H1 (cell line): ENCODE measurements around the gene FRMPD4. TPM values are rescaled to one million over a fixed set of nuclear protein-coding genes. Genes with fewer than 3 reads are reported as not detected.
"Not testable (repeated sequence)": the region's sequence is repeated elsewhere in the genome, so short reads cannot be mapped to it uniquely, and the experiment has no call there.

ENCODE experiments used
- CTCF ChIA-PET: fragments of 300-600 bp; sonication (Branson Sonifier 250); formaldehyde crosslinking; loops from one replicate; lab custom pipeline; 2021; ENCODE audit not compliant: partially characterized antibody; lab: Charles Lee
- POLR2A ChIA-PET: fragments of 300-600 bp; sonication (Branson Sonifier 250); formaldehyde crosslinking; loops from one replicate; lab custom pipeline; 2021; ENCODE audit warnings: inconsistent platforms; ENCODE audit not compliant: partially characterized antibody; lab: Charles Lee
- DNase-seq, 2 experiments: peaks; one replicate each; pipeline versions ENCODE4 v3.0.0 to v3.0.0-alpha.2; 2010 to 2022; ENCODE audit warnings: low spot score in 2 of 2, low read depth in 1 of 2, mixed read lengths in 1 of 2
- FAIRE-seq: peaks from 2 replicates; lab custom pipeline; 2011; peaks lifted over from hg19 to GRCh38; lab: Jason Lieb, UNC
- H2AFZ ChIP-seq: 2 replicates; pipeline ENCODE4 v1.8.1; 2012; ENCODE audit warnings: low read length, inconsistent platforms
- H2AK5ac ChIP-seq: 2 replicates; pipeline ENCODE4 v1.6.1; 2013; ENCODE audit warnings: low read depth, low read length
- H2BK120ac ChIP-seq: replicated peaks from 2 replicates; pipeline ENCODE3; 2013; ENCODE audit warnings: low read depth, low read length, inconsistent platforms
- H2BK12ac ChIP-seq: 2 replicates; pipeline ENCODE4 v1.6.1; 2013; ENCODE audit warnings: low read depth, low read length
- H2BK15ac ChIP-seq: 2 replicates; pipeline ENCODE4 v1.6.1; 2013; ENCODE audit warnings: low read length
- H2BK20ac ChIP-seq: 2 replicates; pipeline ENCODE4 v1.6.1; 2013; ENCODE audit warnings: low read length
- H2BK5ac ChIP-seq: 2 replicates; pipeline ENCODE4 v1.6.1; 2013; ENCODE audit warnings: low read depth, low read length
- H3K14ac ChIP-seq: 2 replicates; pipeline ENCODE4 v1.6.1; 2013; ENCODE audit warnings: inconsistent platforms; ENCODE audit not compliant: insufficient read length
- H3K18ac ChIP-seq: 2 replicates; pipeline ENCODE4 v1.6.1; 2013; ENCODE audit warnings: low read length; ENCODE audit errors: extremely low read depth
- H3K23ac ChIP-seq: 2 replicates; pipeline ENCODE4 v1.6.1; 2013; ENCODE audit warnings: inconsistent platforms; ENCODE audit not compliant: insufficient read length
- H3K23me2 ChIP-seq: 2 replicates; pipeline ENCODE4 v1.6.1; 2013; ENCODE audit warnings: low read depth, low read length
- H3K27ac ChIP-seq: 2 replicates; pipeline ENCODE4 v1.6.1; 2011; ENCODE audit warnings: low read depth, low read length, inconsistent platforms
- H3K27me3 ChIP-seq, 4 experiments: replicated peaks in 1 of 4; 1 replicate in 1 of 4; 2 replicates in 3 of 4; pipeline versions ENCODE4 v1.6.1 to v1.8.1; 2011 to 2013; ENCODE audit warnings: low read length in 3 of 4, mild to moderate bottlenecking in 3 of 4, inconsistent platforms in 2 of 4, mixed read lengths in 2 of 4, moderate library complexity in 1 of 4; ENCODE audit not compliant: control insufficient read depth in 3 of 4, insufficient read depth in 3 of 4; ENCODE audit errors: extremely low read depth in 1 of 4
- H3K36me3 ChIP-seq, 4 experiments: 2 replicates each; pipeline versions ENCODE4 v1.6.1 to v1.8.1; 2011 to 2013; ENCODE audit warnings: mild to moderate bottlenecking in 4 of 4, low read length in 3 of 4, moderate library complexity in 2 of 4, control low read depth in 1 of 4, inconsistent platforms in 1 of 4; ENCODE audit not compliant: insufficient read depth in 4 of 4, control insufficient read depth in 2 of 4
- H3K4ac ChIP-seq: replicated peaks from 2 replicates; pipeline ENCODE3; 2013; ENCODE audit warnings: low read length, low read depth, mixed read lengths, inconsistent platforms; ENCODE audit not compliant: insufficient read length
- H3K4me1 ChIP-seq, 4 experiments: replicated peaks in 1 of 4; 1 replicate in 1 of 4; 2 replicates in 3 of 4; pipeline versions ENCODE4 v1.6.1 to v1.8.1; 2011 to 2013; ENCODE audit warnings: low read length in 3 of 4, inconsistent platforms in 2 of 4, mixed read lengths in 1 of 4; ENCODE audit not compliant: insufficient read depth in 4 of 4, control insufficient read depth in 3 of 4
- H3K4me2 ChIP-seq, 2 experiments: 2 replicates each; pipeline versions ENCODE4 v1.6.1 to v1.8.1; 2011 to 2013; ENCODE audit warnings: low read depth in 2 of 2, low read length in 2 of 2, control low read depth in 1 of 2, inconsistent platforms in 1 of 2, mild to moderate bottlenecking in 1 of 2; ENCODE audit not compliant: insufficient read depth in 1 of 2
- H3K4me3 ChIP-seq, 4 experiments: fragments of 200-600, 300-600 bp in 1 of 4; sonication (generic), shearing (Covaris generic), sonication (Bioruptor Twin) in 1 of 4; 2 replicates each; pipeline versions ENCODE4 v1.5.1 to v1.8.1; 2011 to 2016; ENCODE audit warnings: low read length in 4 of 4, low read depth in 3 of 4, control low read depth in 2 of 4, inconsistent platforms in 2 of 4, mild to moderate bottlenecking in 2 of 4, mixed read lengths in 1 of 4, moderate library complexity in 1 of 4; ENCODE audit not compliant: insufficient read depth in 2 of 4; ENCODE audit errors: extremely low read depth in 1 of 4
- H3K56ac ChIP-seq: replicated peaks from 2 replicates; pipeline ENCODE3; 2013; ENCODE audit warnings: low read depth, mild to moderate bottlenecking, mixed read lengths, low read length, inconsistent platforms; ENCODE audit not compliant: insufficient read length
- H3K79me1 ChIP-seq: 2 replicates; pipeline ENCODE4 v1.6.1; 2013; ENCODE audit warnings: low read depth, low read length, control low read depth
- H3K79me2 ChIP-seq, 2 experiments: 2 replicates each; pipeline versions ENCODE4 v1.6.1 to v1.8.1; 2012 to 2013; ENCODE audit warnings: low read length in 2 of 2, mild to moderate bottlenecking in 2 of 2, inconsistent platforms in 1 of 2; ENCODE audit not compliant: insufficient read depth in 2 of 2, control insufficient read depth in 1 of 2
- H3K9ac ChIP-seq, 4 experiments: replicated peaks in 1 of 4; 1 replicate in 1 of 4; 2 replicates in 3 of 4; pipeline versions ENCODE4 v1.6.1 to v1.8.1; 2011 to 2013; ENCODE audit warnings: low read depth in 3 of 4, low read length in 3 of 4, control low read depth in 2 of 4, mild to moderate bottlenecking in 2 of 4, moderate library complexity in 2 of 4, inconsistent platforms in 1 of 4; ENCODE audit errors: extremely low read depth in 1 of 4
- H3K9me3 ChIP-seq, 2 experiments: 2 replicates each; pipeline versions ENCODE4 v1.6.1 to v1.8.1; 2012 to 2013; ENCODE audit warnings: mild to moderate bottlenecking in 2 of 2, moderate library complexity in 2 of 2, control low read depth in 1 of 2, inconsistent platforms in 1 of 2, low read depth in 1 of 2, low read length in 1 of 2, mixed read lengths in 1 of 2; ENCODE audit not compliant: insufficient read depth in 2 of 2
- H4K20me1 ChIP-seq, 2 experiments: replicated peaks in 1 of 2; 2 replicates each; pipeline versions ENCODE3 to v1.8.1; 2011 to 2013; ENCODE audit warnings: inconsistent platforms in 2 of 2, low read length in 2 of 2, mild to moderate bottlenecking in 1 of 2; ENCODE audit not compliant: insufficient read depth in 2 of 2, control insufficient read depth in 1 of 2
- H4K5ac ChIP-seq: 2 replicates; pipeline ENCODE4 v1.6.1; 2013; ENCODE audit warnings: low read length, low read depth, mixed read lengths, inconsistent platforms; ENCODE audit not compliant: insufficient read length
- H4K8ac ChIP-seq: 2 replicates; pipeline ENCODE4 v1.8.0; 2013; ENCODE audit warnings: mild to moderate bottlenecking, moderate library complexity, low read length, inconsistent platforms; ENCODE audit not compliant: insufficient read depth; ENCODE audit errors: extremely low read depth
- H4K91ac ChIP-seq: replicated peaks from 2 replicates; pipeline ENCODE3; 2013; ENCODE audit warnings: low read length, mixed read lengths, inconsistent platforms; ENCODE audit not compliant: insufficient read length
- WGBS, 2 experiments: shearing (Covaris generic) in 1 of 2; methylation state at CpG; one replicate each; pipeline versions ENCODE4 v1.1.6 to v1.1.7; 2013 to 2015; ENCODE audit warnings: low lambda C conversion rate in 2 of 2, mixed read lengths in 2 of 2, inconsistent platforms in 1 of 2, low coverage in 1 of 2, missing lambda C conversion rate in 1 of 2; ENCODE audit not compliant: insufficient replicate concordance in 2 of 2, insufficient coverage in 1 of 2, insufficient read length in 1 of 2; ENCODE audit errors: extremely low coverage in 1 of 2, missing lambda C conversion rate in 1 of 2; 5-methylcytosine and 5-hydroxymethylcytosine counted together
- polyA plus RNA-seq, 7 experiments: library from polyadenylated mRNA; depleted of rRNA in 3 of 7; stranded (reverse) in 5 of 7; unstranded in 2 of 7; fragments of >200 nt in 5 of 7; fragments of 200-250 nt in 2 of 7; gene quantifications; 1 replicate in 5 of 7; 2 replicates in 1 of 7; 4 replicates in 1 of 7; pipeline versions ENCODE4 v1.2.1 to v1.2.3, GENCODE V29; 2011 to 2013; ENCODE audit warnings: missing spikeins in 2 of 7, mixed read lengths in 2 of 7
- total RNA-seq: library from RNA; stranded (reverse); fragmentation: NEBNext Ultra II Directional; extraction: Animal tissue kit (Norgen Biotek cat#: 25700); gene quantifications from 2 replicates; pipeline ENCODE4 v1.2.1, GENCODE V29; 2021

Gene FRMPD4
- total and polyA plus RNA-seq, 2 of the 8 experiments (the other 6 are each of a cell fraction or from before 2014, with no cell fraction given): 0.02 to 0.37 TPM

DNA sequence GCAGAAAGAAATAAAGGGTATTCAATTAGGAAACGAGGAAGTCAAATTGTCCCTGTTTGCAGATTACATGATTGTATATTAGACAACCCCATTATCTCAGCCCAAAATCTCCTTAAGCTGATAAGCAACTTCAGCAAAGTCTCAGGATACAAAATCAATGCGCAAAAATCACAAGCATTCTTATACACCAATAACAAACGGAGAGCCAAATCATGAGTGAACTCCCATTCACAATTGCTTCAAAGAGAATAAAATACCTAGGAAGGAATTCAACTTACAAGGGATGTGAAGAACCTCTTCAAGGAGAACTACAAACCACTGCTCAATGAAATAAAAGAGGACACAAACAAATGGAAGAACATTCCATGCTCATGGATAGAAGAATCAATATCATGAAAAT lies 404.0 kb downstream of the FRMPD4 start:
- H3K18ac ChIP-seq, FAIRE-seq, H2AFZ ChIP-seq, H4K8ac ChIP-seq, H3K9ac ChIP-seq, DNase-seq, H3K4me3 ChIP-seq, H3K79me2 ChIP-seq, H2BK15ac ChIP-seq, H2BK12ac ChIP-seq, H4K5ac ChIP-seq, H3K14ac ChIP-seq, H3K36me3 ChIP-seq, POLR2A ChIA-PET, H3K23me2 ChIP-seq, H3K27ac ChIP-seq, H3K23ac ChIP-seq, H4K91ac ChIP-seq, H3K4me2 ChIP-seq, H3K56ac ChIP-seq, CTCF ChIA-PET, H3K4me1 ChIP-seq, H3K79me1 ChIP-seq, H4K20me1 ChIP-seq, H3K9me3 ChIP-seq, H2BK5ac ChIP-seq, H2BK120ac ChIP-seq, H2AK5ac ChIP-seq, H3K27me3 ChIP-seq, H3K4ac ChIP-seq, H2BK20ac ChIP-seq: not testable (repeated sequence)
- WGBS, 2 experiments: 77% methylated on average over 3 of the region's 3 CpGs; no CpG with 5 or more reads in 1 of the 2 experiments
